Mesothelial cell of epicardium (in vitro differentiated cells): ENCODE measurements around the gene MEGF8. TPM values are rescaled to one million over a fixed set of nuclear protein-coding genes. Genes with fewer than 3 reads are reported as not detected.

Experiments used
- DNase-seq, 2 experiments: peaks; one replicate each; pipeline ENCODE4 v3.0.0; 2021; ENCODE audit warnings: low spot score in 2 of 2; ENCODE audit not compliant: unreplicated experiment in 2 of 2
- H3K27ac Mint-ChIP-seq: 2 replicates; pipeline ENCODE4 v1.8.0; 2021; ENCODE audit warnings: mixed read lengths
- H3K27me3 Mint-ChIP-seq: 2 replicates; pipeline ENCODE4 v1.8.0; 2021; ENCODE audit warnings: low read depth, mixed read lengths
- H3K36me3 Mint-ChIP-seq: 2 replicates; pipeline ENCODE4 v1.8.0; 2021; ENCODE audit warnings: mixed read lengths
- H3K4me1 Mint-ChIP-seq: 2 replicates; pipeline ENCODE4 v1.8.0; 2021; ENCODE audit warnings: mixed read lengths
- H3K4me3 Mint-ChIP-seq: 2 replicates; pipeline ENCODE4 v1.8.0; 2021; ENCODE audit warnings: mild to moderate bottlenecking, moderate library complexity, mixed read lengths
- H3K9me3 Mint-ChIP-seq: 2 replicates; pipeline ENCODE4 v1.8.0; 2021; ENCODE audit warnings: mixed read lengths
- total RNA-seq: library from RNA; stranded (reverse); gene quantifications from 3 replicates; pipeline ENCODE4 v1.2.1, GENCODE V29; 2021
- TF ChIP-seq, protein P1 (sequence below): fragments of 200-600 bp; sonication (generic); IDR thresholded peaks from one replicate; pipeline ENCODE4 v1.5.0; 2021; ENCODE audit warnings: antibody characterized with exemption; ENCODE audit not compliant: unreplicated experiment

The MEGF8 gene
- total RNA-seq, 1 donor from 2014 or later = 58.9 TPM

DNA sequence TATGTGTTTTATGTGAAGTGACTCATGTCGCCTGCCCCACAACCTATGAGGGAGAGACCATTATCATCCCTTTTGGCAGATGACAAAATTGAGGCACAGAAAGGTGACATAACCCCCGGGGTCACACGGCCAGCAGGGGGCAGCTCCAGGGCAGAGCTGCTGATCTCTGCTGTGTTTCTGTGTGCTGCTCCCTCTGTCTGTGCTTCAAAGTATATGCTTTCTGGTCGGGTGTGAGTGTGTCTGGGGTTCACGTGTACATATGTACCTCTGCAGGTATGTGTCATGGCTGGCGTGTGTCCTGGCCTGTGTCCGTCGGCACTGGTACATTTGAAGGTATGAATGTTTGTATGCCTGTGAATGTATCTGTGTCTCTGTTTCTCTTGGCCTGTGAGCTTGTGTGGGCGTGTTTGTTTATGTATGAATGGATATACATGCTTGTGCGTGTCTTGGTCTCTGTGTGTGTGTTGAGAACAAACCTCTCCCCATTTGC lies 94.7 kb downstream of the MEGF8 start:
- Mint-ChIP-seq H3K27me3 (peaks cover 3% of the 10 kb centered on the region), H3K4me3 (no peak overlapping the region), H3K36me3 (no peaks in the 10 kb centered on the region), H3K9me3 (no peaks in the 10 kb centered on the region), H3K27ac (no peak overlapping the region), H3K4me1 (peaks cover 25% of the 10 kb centered on the region)
- no peak for DNase-seq
- TF ChIP-seq, protein P1, sequence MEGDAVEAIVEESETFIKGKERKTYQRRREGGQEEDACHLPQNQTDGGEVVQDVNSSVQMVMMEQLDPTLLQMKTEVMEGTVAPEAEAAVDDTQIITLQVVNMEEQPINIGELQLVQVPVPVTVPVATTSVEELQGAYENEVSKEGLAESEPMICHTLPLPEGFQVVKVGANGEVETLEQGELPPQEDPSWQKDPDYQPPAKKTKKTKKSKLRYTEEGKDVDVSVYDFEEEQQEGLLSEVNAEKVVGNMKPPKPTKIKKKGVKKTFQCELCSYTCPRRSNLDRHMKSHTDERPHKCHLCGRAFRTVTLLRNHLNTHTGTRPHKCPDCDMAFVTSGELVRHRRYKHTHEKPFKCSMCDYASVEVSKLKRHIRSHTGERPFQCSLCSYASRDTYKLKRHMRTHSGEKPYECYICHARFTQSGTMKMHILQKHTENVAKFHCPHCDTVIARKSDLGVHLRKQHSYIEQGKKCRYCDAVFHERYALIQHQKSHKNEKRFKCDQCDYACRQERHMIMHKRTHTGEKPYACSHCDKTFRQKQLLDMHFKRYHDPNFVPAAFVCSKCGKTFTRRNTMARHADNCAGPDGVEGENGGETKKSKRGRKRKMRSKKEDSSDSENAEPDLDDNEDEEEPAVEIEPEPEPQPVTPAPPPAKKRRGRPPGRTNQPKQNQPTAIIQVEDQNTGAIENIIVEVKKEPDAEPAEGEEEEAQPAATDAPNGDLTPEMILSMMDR = peak; percentile 32

DNA sequence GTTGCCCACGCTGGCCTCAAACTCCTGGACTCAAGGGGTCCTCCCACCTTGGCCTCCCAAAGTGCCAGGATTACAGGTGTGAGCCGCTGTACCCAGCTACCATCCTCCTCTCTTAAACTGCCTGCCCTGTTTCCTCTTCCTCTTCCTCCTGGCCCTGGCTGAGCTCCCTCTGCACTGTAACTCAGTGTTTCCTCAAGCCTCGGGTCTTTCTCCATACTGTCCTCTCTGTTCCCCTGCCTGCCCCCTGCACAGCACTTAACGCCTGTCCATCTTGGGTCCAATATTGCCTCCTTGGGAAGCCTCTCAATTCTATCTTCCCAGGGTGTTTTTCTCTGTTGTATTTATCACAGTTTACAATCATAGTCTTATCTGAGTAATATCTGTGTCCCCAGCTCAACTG lies 95.7 kb downstream of the MEGF8 start:
- no peaks in the 10 kb centered on the region for H3K36me3 Mint-ChIP-seq
- no peak for DNase-seq
- H3K27me3 Mint-ChIP-seq = peaks cover 5% of the 10 kb centered on the region
- H3K4me3 Mint-ChIP-seq = no peak overlapping the region
- H3K9me3 Mint-ChIP-seq = no peaks in the 10 kb centered on the region
- H3K4me1 Mint-ChIP-seq = peaks cover 25% of the 10 kb centered on the region
- H3K27ac Mint-ChIP-seq = no peak overlapping the region
- TF ChIP-seq, protein P1 = no peak

DNA sequence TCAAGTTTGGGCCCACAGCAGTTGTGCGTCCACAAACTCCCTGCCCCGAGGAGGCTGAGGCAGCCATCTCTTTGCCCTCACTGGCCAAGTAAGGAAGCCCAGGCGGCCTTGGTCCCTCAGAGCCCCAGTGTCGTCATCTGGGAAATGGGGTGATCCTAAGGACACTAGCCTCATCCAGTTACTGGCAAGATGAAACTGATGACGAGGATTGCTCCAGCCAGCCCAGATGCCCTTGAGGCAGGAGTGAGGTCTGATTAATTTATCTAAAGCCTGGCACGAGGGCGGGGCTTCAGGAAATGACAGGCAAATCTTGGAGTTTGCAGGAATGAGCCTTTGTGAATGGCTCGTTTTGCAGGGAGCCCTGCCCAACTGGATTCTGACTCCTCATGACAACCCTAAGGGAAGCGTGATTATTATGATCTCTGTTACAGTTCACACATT lies 96.2 kb downstream of the MEGF8 start:
- Mint-ChIP-seq H3K27ac (no peak overlapping the region), H3K4me3 (no peak overlapping the region), H3K27me3 (peaks cover 5% of the 10 kb centered on the region), H3K9me3 (no peaks in the 10 kb centered on the region), H3K36me3 (no peaks in the 10 kb centered on the region), H3K4me1 (peaks cover 25% of the 10 kb centered on the region)
- TF ChIP-seq, protein P1 = no peak
- no peak for DNase-seq

DNA sequence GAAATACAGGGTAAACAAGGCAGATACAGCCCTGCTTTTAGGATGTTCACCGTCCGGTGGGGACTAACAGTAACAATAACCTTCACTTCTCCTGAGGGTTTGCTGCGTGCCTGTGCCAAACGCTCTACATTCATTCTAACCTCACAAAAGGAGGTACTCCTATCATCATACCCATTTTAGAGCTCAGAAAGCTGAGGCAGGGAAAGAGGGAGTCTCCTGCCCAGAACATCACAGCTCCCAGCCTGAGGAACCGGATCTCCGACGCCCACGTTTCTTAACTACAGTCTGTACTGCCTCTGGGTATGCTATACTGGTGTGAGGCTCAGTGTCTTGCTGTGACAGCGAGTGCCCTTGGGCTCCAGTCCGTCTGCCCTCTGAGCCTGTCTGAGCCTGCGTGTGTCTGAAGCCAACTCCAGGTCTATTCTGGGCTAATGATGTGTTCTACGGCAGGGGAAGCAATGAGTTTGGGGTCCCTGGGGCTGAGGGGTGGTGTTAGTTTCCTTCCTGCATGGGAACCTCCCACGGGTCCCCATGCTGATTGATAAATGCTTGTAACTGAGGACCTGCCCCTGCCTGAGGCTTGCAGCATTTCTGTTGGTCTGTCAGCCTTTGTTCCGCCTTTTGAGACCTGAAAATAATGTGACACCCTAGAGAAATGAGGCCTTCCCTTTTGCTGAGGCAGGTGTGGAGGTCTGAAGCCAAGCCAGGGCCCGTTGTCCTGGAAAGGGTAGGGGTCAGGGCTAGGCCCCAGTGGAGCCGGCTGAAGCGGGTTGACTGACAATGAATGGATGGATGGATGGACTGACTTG lies 96.9 kb downstream of the MEGF8 start:
- Mint-ChIP-seq H3K4me3 (peak overlapping the region; percentile 78), H3K27ac (no peak overlapping the region), H3K9me3 (no peaks in the 10 kb centered on the region), H3K4me1 (peaks cover 26% of the 10 kb centered on the region), H3K36me3 (no peaks in the 10 kb centered on the region), H3K27me3 (peaks cover 5% of the 10 kb centered on the region)
- TF ChIP-seq, protein P1 = no peak
- DNase-seq = no peak

DNA sequence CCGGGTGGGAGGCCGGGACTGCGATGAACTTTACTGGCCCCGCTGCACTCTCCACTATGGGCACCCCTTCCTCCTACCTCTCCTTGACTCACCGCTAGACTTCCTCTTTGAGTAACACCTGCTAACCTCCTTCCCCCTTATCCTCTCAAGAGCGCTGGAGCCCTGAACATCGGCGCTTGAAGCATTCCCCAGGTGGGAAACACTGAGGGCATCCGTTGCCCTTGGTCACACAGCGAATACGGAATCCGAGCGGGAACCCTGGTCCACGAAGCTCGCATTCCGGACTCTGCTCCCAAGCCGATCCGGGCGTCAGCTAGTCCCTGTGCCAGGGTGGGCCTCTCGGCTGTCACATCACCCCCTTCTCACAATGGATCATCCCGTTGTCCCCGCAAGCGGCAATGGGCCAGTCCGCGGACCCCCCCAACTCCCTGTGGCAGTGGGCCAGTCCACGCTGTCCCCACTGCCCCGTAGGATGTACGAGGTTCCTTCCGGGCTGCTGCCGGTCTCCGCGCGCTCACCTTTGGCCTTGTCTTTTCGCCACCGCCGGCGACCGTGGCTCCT lies 97.5 kb downstream of the MEGF8 start:
- TF ChIP-seq, protein P1 = no peak
- H3K27ac Mint-ChIP-seq = no peak overlapping the region
- peak overlapping the region; percentile 78 for H3K4me3 Mint-ChIP-seq
- H3K36me3 Mint-ChIP-seq = no peaks in the 10 kb centered on the region
- H3K9me3 Mint-ChIP-seq = no peaks in the 10 kb centered on the region
- peak in 1 of 2 experiments; percentile 64 for DNase-seq
- peaks cover 29% of the 10 kb centered on the region for H3K4me1 Mint-ChIP-seq
- H3K27me3 Mint-ChIP-seq = peaks cover 5% of the 10 kb centered on the region
